ENCODE data around the gene OSBPL3.

The OSBPL3 gene

DNA sequence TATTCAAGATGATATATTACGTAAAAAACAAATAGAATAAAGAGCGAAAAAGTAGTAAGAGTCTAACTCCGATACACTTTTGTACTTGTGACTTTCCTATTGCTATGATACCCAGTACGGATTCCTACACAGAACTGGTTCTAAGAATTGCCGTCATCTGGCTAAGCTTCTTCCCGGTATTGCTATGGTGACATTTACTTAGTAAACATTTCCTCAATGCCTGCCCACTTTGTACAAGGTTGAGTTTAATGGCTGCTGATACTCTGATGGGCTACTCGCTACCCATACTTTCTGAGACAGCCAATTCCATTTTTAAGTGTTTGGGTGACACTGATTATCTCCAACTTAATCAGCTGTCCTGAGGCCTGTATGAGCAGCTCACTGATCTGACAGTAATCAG lies 55.6 kb downstream of the OSBPL3 start:
- DNase-seq (ENCODE audit: low read depth, low spot score), result no peak
- Histone ChIP-seq H3K4me3 (no peak overlapping the region), H3K9me3 (ENCODE audit: low read depth, low read length) (no peaks in the 10 kb centered on the region), H3K27ac (no peak overlapping the region), H3K36me3 (ENCODE audit: insufficient read depth, low read length) (no peaks in the 10 kb centered on the region), H3K9ac (ENCODE audit: insufficient read length) (no peak overlapping the region)
- TF ChIP-seq POLR2AphosphoS5 (IDR thresholded peaks at IDR 0.05; ENCODE audit: borderline replicate concordance, low read depth, low read length) (no peak), FOXP2 (optimal IDR thresholded peaks at IDR 0.05; ENCODE audit: control extremely low read depth, extremely low read length, insufficient read depth) (no peak), EZH2 (IDR thresholded peaks at IDR 0.05) (no peak)

- no peak for DNase-seq (ENCODE audit: low read depth, low spot score)
- Histone ChIP-seq H3K27ac (no peak overlapping the region), H3K9ac (ENCODE audit: insufficient read length) (no peak overlapping the region), H3K36me3 (ENCODE audit: insufficient read depth, low read length) (no peaks in the 10 kb centered on the region), H3K9me3 (ENCODE audit: low read depth, low read length) (no peaks in the 10 kb centered on the region), H3K4me3 (no peak overlapping the region)
- no peak for TF ChIP-seq FOXP2 (optimal IDR thresholded peaks at IDR 0.05; ENCODE audit: control extremely low read depth, extremely low read length, insufficient read depth)
- TF ChIP-seq EZH2 (IDR thresholded peaks at IDR 0.05), result no peak
- TF ChIP-seq POLR2AphosphoS5 (IDR thresholded peaks at IDR 0.05; ENCODE audit: borderline replicate concordance, low read depth, low read length), result no peak
Observed at GRCh38 chr7:24923172-24923865, 56.7 kb downstream of the OSBPL3 start.

GRCh38 chr7:24922099-24922773 lies 57.7 kb downstream of the OSBPL3 start:
- no peak overlapping the region for H3K9ac ChIP-seq (ENCODE audit: insufficient read length)
- no peak for DNase-seq (ENCODE audit: low read depth, low spot score)
- H3K27ac ChIP-seq, result no peak overlapping the region

DNA sequence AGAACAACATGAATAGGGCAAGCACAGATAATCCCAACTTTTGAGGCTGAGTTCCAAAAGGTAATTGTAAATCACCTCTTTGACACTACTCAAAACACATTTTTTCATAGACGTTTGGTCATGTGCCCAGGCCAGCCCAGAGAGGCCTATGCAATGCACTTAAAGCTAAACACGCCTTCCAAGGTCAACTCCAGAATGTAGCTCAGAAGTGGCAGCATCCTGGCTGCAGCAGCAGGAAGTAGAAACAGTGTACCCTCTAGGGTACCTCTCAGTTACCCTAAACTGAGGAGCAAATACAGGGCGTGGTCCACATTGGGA lies 58.7 kb downstream of the OSBPL3 start:
- no peaks in the 10 kb centered on the region for H3K36me3 ChIP-seq (ENCODE audit: insufficient read depth, low read length)
- DNase-seq (ENCODE audit: low read depth, low spot score), result no peak

More at GRCh38 chr7:24922099-24922773, 57.7 kb downstream of the OSBPL3 start:
- Histone ChIP-seq H3K36me3 (ENCODE audit: insufficient read depth, low read length) (no peaks in the 10 kb centered on the region), H3K9me3 (ENCODE audit: low read depth, low read length) (no peaks in the 10 kb centered on the region), H3K4me3 (no peak overlapping the region)
- TF ChIP-seq EZH2 (IDR thresholded peaks at IDR 0.05), result no peak
- no peak for TF ChIP-seq POLR2AphosphoS5 (IDR thresholded peaks at IDR 0.05; ENCODE audit: borderline replicate concordance, low read depth, low read length)
- TF ChIP-seq FOXP2 (optimal IDR thresholded peaks at IDR 0.05; ENCODE audit: control extremely low read depth, extremely low read length, insufficient read depth), result no peak

GRCh38 chr7:24920451-24921361 lies 59.3 kb downstream of the OSBPL3 start:
- Histone ChIP-seq H3K9me3 (ENCODE audit: low read depth, low read length) (no peaks in the 10 kb centered on the region), H3K27ac (no peak overlapping the region), H3K9ac (ENCODE audit: insufficient read length) (no peak overlapping the region), H3K36me3 (ENCODE audit: insufficient read depth, low read length) (no peaks in the 10 kb centered on the region), H3K4me3 (no peak overlapping the region)
- no peak for DNase-seq (ENCODE audit: low read depth, low spot score)
- TF ChIP-seq FOXP2 (optimal IDR thresholded peaks at IDR 0.05; ENCODE audit: control extremely low read depth, extremely low read length, insufficient read depth) (no peak), POLR2AphosphoS5 (IDR thresholded peaks at IDR 0.05; ENCODE audit: borderline replicate concordance, low read depth, low read length) (no peak), EZH2 (IDR thresholded peaks at IDR 0.05) (no peak)

More for the DNA sequence above, 58.7 kb downstream of the OSBPL3 start:
- no peak overlapping the region for H3K27ac ChIP-seq
- no peak overlapping the region for H3K4me3 ChIP-seq
- no peaks in the 10 kb centered on the region for H3K9me3 ChIP-seq (ENCODE audit: low read depth, low read length)
- no peak overlapping the region for H3K9ac ChIP-seq (ENCODE audit: insufficient read length)
- no peak for TF ChIP-seq EZH2 (IDR thresholded peaks at IDR 0.05)
- TF ChIP-seq POLR2AphosphoS5 (IDR thresholded peaks at IDR 0.05; ENCODE audit: borderline replicate concordance, low read depth, low read length), result no peak
- TF ChIP-seq FOXP2 (optimal IDR thresholded peaks at IDR 0.05; ENCODE audit: control extremely low read depth, extremely low read length, insufficient read depth), result no peak

- no peak overlapping the region for H3K4me3 ChIP-seq
- no peaks in the 10 kb centered on the region for H3K36me3 ChIP-seq (ENCODE audit: insufficient read depth, low read length)
- H3K9me3 ChIP-seq (ENCODE audit: low read depth, low read length), result no peaks in the 10 kb centered on the region
- H3K27ac ChIP-seq, result no peak overlapping the region
- DNase-seq (ENCODE audit: low read depth, low spot score), result no peak
- TF ChIP-seq POLR2AphosphoS5 (IDR thresholded peaks at IDR 0.05; ENCODE audit: borderline replicate concordance, low read depth, low read length) (no peak), EZH2 (IDR thresholded peaks at IDR 0.05) (no peak), FOXP2 (optimal IDR thresholded peaks at IDR 0.05; ENCODE audit: control extremely low read depth, extremely low read length, insufficient read depth) (no peak)
- no peak overlapping the region for H3K9ac ChIP-seq (ENCODE audit: insufficient read length)
Observed at GRCh38 chr7:24917510-24918239, 62.3 kb downstream of the OSBPL3 start.

DNA sequence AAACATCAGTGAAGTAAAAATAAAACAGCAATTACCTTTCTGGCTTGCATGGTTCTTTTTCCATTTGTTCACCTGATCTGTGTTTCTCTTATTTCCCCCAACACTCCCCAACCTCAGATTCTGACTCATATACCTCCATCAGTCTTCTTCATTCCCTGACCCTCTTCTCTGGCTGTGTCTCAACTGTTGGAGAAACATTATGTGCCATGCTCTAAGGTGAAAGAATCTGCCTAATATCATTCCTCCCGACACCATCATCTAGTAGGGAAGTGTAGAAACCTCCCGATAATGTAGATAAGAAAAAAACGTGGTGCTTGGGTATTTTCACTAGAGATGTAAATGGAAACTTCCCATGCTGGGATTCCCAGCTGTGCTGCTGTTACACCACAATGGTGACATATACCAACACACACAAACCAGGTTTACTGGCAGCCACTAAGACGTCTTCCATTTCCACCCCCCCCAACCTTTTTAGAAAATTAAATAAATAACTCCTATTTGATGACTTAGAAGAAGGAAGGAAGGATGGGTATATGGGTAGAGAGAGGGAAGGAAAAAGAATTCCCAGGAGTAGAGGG lies 63.4 kb downstream of the OSBPL3 start:
- DNase-seq (ENCODE audit: low read depth, low spot score), result no peak
- Histone ChIP-seq H3K9me3 (ENCODE audit: low read depth, low read length) (no peaks in the 10 kb centered on the region), H3K36me3 (ENCODE audit: insufficient read depth, low read length) (no peaks in the 10 kb centered on the region), H3K27ac (no peak overlapping the region), H3K4me3 (no peak overlapping the region), H3K9ac (ENCODE audit: insufficient read length) (no peak overlapping the region)
- TF ChIP-seq POLR2AphosphoS5 (IDR thresholded peaks at IDR 0.05; ENCODE audit: borderline replicate concordance, low read depth, low read length), result no peak
